GM12865 (cell line): ENCODE data around the gene GLCE.

Source experiments
- DNase-seq: peaks from one replicate; pipeline ENCODE4 v3.0.0; 2010; ENCODE audit warnings: low read depth
- H3K4me3 ChIP-seq: 2 replicates; pipeline ENCODE4 v1.5.1; 2011; ENCODE audit warnings: mild to moderate bottlenecking, low read depth, low read length, control low read depth
- CTCF ChIP-seq: IDR thresholded peaks from 2 replicates; pipeline ENCODE4 v1.5.1; 2011; ENCODE audit warnings: low read length, control low read depth, low read depth, inconsistent platforms; ENCODE audit not compliant: insufficient read depth; ENCODE audit errors: missing control alignments

GLCE gene

GRCh38 chr15:69172847-69173246 is 12.4 kb downstream of the GLCE start:
- H3K4me3 ChIP-seq = no peak overlapping the region
- TF ChIP-seq CTCF = no peak
- DNase-seq = no peak

- TF ChIP-seq CTCF = no peak
- no peak overlapping the region for H3K4me3 ChIP-seq
- DNase-seq = no peak
Measured at GRCh38 chr15:69175536-69175935, 15.1 kb downstream of the GLCE start.

- DNase-seq = no peak
- no peak for TF ChIP-seq CTCF
- H3K4me3 ChIP-seq = no peak overlapping the region
Measured at GRCh38 chr15:69181424-69181823, 21.0 kb downstream of the GLCE start.

- TF ChIP-seq CTCF = no peak
- no peak for DNase-seq
- H3K4me3 ChIP-seq = no peak overlapping the region
Measured at GRCh38 chr15:69185216-69185615, 24.8 kb downstream of the GLCE start.

GRCh38 chr15:69185706-69186105 is 25.3 kb downstream of the GLCE start:
- peak; percentile 9 for DNase-seq
- H3K4me3 ChIP-seq = no peak overlapping the region
- TF ChIP-seq CTCF = no peak

GRCh38 chr15:69189157-69189556 is 28.7 kb downstream of the GLCE start:
- TF ChIP-seq CTCF = no peak
- DNase-seq = no peak
- no peak overlapping the region for H3K4me3 ChIP-seq

- H3K4me3 ChIP-seq = no peak overlapping the region
- TF ChIP-seq CTCF = no peak
- DNase-seq = no peak
Measured at GRCh38 chr15:69190091-69190490, 29.7 kb downstream of the GLCE start.
